Stimulated activated CD4-positive, alpha-beta T cell treated with anti-CD3 and anti-CD28 coated beads, Interleukin-4, amount 100 ng/mL, for 48 hours (primary cell): ENCODE data around the gene CHST11.

ENCODE experiments used
- DNase-seq, 2 donors: peaks; one replicate each; pipeline ENCODE4 v3.0.0-alpha.2; 2020; ENCODE audit warnings: low read depth in 2 of 2

The CHST11 gene

DNA sequence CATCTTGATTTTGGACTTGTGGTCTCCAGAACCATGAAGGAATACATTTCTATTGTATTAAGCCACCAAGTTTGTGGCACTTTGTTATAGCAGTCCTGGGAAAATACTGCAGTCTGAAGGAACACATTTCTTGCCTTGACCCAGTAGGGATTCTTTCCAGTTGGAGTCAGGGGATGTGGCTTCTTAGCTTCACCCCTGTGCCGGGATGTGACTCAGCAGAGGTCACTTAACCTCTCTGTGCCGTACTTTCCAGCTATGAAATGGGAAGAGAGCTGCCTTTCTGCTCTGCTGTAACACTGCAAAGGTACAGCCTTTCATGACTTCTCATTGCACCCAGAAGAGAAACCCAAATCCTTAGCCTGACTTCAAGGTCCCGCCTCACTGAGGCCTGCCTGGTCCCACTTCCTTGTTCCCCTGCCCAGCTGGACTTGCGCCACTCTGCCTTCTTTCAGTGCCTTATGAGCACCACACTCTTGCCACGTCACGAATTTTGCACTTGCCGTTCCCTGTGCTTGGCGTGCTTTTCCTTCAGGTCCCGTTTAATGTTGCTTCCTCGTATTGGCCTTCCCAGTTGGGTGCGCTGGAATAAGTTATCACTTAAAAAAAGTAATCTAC is 24.2 kb downstream of the CHST11 start:
- no peak for DNase-seq

DNA sequence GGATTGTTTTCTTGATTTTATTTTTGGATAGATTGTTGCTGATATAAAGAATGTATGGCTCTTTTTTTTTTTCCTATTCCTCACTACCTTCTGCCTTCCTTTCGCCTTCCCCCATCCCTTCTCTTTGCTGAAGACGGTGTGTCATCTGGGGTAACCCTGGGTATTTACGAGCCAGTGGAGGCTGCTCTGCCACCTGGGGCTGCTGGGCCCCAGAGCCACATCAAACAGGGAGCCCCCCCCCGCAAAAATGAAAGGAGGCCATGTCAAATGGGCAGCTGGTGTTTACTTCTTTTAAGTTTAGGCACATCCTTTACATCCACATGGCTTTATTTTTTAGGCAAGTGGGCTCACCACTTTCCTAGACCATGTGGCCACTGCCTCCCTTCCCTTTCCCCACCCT is 25.4 kb downstream of the CHST11 start:
- no peak for DNase-seq

DNA sequence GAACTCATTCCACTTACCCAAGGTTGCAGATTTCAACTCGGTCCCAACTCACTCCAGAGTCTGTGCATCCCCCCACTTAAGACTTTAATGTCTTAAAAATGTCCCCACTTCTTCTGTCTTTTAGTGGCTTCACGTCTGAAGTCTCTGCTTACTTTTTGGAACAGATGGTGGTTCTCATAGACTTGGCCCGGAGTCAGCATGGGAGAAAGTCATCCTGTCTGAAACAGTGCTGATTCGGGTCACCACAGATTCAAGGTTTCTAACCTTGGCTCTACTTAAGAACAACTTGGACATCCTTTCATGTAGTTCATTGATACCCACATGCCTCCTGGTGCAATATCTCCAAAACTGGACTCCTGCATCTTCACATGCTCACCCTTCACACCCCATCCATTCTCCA is 26.0 kb downstream of the CHST11 start:
- DNase-seq = no peak

DNA sequence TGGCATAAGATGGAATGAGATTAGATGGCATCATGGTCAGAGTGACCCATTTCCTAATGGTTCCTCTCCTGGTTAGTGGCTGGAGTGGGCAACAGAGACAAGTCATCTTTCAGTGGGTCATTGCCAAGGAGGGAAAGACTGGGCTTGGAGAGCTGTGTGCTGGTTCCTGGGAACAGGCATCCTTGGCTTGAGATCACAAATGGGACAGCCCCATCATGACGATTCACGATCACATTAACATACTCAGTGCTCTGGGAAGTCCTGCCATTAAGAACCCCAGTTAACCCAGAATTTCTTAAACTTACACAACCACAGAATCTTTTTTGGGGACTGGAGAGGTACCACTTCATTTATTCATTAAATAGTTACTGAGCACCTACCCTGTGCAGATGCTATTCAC is 27.3 kb downstream of the CHST11 start:
- no peak for DNase-seq

DNA sequence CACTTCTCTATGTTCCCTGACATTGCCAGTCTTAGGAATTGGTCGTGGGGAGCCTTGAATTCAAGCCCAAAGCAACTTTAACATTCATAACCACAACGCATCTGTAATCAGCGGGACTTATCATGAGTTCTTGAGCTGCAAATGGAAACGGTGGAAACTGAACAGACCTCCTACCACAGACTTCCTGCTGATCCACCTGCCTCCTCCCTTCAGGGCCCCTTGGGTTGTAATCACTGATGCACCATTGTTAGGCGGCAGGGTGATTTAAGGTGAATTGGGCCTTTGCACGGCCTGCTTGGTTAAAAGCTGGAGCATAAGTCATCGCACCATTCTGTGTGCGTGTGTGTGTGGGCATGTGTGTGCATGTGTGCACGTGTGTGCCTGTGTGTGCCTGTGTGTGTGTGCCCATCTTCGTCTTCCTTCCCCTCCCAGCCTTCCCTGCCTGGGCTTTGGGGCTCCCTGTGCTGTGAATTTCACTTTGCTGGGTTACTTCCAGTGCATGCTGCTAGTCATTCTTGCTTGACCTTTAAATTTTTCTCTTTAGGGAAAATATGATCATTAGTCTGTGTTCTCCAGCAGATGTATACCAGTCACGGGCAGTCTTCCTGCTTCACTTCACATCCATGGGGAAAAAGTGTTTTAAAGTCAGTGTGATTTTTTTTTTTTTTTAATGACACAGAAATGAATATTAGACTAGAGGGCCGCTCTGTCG is 29.1 kb downstream of the CHST11 start:
- DNase-seq = peak in 1 of 2 donors; percentile 26

DNA sequence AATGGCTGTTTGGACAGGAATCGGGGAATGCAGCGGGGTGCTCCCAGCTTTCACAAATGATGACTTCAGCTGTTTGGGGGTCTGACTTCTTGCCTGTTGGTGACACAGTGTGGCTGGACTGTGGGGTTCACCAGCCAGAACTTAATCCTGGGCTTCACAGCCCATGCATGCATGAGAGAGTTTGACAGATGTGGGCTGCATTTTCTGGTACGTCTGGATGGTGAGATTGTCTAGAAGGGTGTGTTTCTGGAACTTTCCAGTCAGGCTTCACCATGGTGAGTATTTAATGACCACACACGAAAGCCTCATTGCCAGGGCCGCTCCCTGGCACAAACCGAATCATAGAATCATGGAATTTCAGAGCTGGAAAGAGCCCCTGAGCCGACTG is 29.6 kb downstream of the CHST11 start:
- DNase-seq = no peak

DNA sequence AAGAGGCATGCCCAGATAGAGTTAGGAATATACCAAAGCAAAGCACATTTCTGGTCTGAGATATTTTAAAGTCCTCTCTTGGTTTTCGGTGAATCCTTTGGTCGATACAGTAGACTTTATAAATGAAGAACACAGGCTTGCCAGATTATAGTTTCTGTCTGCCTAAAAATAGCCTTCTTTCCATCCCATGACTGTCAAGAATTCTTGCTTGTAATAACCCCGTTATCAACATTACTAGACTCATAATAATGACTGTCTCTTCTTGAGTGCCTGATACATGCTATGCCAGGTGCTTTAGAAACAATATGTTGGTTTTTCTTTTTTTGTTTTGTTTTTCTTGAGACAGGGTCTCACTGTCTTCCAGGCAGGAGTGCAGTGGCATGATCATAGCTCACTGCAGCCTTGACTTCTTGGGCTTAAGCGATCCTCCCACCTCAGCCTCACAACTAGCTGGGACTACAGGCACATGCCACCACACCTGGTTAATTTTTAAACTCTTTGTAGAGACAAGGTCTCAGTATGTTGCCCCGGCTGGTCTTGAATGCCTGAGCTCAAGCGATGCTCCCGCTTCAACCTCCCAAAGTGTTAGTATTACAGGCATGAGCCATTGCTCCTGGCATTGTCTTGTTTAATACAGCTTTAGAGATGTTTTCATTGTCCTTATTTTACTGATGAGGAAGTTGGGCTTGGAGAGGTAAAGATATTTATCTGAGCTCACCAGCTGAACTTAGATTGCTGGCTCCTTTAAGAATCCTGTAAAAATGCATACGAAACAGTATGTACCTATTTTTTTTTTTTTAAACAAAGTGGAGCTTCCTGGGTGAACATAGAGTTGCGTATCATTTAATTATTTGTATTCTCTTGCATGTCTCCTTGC is 30.4 kb downstream of the CHST11 start:
- DNase-seq = no peak

DNA sequence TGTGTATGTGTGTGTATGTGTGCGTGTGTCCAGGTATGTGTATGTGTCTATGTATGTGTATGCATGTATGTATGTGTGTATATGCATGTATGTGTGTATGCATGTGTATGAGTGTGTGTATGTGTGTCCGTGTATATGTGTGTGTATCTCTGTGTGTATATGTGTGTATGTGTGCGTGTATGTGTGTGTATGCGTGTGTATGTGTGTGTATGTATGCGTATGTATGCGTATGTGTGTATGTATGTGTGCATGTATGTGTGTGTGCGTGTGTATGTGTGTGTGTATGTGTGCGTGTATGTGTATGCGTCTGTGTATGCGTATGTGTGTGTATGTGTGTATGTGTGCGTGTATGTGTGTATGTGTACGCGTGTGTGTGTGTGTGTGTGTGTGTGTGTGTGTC is 31.6 kb downstream of the CHST11 start:
- no peak for DNase-seq

DNA sequence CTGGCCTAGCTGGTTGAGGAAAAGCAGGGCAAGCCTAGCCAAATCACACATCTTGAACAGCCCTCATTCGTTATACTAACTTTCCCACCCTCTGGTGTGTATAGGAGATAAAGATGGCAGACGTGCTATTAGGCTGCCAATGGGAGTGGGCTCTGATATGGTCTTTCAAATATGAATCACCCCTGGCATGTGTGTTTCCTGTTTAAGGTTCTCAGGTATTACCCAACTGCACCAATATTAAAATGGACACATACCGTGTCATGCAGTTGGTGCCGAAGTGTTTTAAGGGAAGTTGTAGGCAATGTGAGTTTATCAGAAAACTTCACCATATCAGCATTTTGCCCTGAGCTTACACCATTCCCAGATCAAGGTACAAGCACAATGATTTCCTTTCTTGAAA is 33.4 kb downstream of the CHST11 start:
- DNase-seq = no peak

DNA sequence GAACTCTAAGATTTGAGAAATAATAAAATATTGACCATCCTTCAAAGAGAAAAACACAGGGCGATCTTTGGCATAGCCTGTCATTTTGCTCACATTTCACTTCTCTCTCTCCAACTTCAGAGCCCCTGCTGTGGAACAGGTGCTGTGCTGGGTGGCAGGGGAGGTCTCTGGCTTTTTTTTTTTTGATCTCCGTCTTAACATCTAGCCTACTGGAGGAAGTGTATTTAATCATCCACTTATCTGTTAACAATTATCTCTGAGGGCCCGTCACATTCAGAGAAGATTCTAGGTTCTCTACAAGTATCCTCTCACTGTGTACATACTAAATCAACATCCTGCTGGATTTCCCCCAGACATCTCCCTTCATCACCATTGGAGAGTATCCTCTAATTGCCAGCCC is 34.1 kb downstream of the CHST11 start:
- no peak for DNase-seq

DNA sequence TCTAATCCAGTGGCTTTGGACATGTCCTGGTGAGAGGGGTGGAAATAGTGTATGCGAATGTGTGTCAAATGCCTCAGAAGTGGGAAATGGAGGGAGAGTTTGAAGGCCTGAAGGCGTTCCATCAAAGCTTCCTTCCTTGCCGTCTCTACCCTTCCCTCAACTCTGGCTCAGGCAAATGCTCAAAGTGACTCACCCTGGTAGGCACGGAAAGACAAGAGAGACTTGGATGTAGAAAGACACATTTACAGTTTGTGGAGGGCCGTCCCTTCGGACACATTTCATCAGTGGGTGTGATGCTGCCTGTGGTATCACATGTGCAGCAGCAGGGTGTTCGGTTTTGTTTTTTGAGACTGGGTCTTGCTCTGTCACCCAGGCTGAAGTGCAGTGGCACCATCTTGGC is 36.7 kb downstream of the CHST11 start:
- DNase-seq = no peak

DNA sequence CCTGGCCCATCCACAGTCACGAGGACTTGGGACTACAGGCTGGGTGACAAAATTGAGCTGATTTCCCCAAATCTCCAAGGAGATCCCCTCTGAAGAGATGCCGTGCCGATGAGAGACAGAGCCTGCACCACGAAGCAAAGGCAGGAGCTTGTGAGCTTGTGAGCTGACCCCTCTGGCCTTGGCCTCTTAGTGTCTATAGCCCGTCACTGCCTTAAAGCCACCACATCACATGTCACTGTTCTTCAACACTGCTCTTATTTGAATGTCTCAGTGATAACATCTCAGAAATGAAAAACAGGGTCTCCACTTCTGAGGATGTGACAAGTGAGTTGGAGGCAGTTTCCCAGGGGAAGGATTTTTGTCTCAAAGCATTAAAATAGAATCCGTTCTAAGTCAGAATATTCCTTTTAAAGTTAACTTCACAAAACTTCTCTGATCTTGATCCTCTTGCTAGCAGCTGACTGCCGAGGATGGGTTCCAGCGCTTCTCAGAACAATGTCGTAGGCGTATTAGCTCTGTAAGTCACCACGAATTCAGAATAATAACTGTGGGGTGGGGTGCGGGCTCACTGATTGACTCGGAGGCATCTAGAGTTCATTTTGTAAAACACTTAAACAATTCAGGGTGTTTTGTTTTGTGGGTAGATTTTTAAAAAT is 37.5 kb downstream of the CHST11 start:
- DNase-seq = peak; percentile 51 to 81

DNA sequence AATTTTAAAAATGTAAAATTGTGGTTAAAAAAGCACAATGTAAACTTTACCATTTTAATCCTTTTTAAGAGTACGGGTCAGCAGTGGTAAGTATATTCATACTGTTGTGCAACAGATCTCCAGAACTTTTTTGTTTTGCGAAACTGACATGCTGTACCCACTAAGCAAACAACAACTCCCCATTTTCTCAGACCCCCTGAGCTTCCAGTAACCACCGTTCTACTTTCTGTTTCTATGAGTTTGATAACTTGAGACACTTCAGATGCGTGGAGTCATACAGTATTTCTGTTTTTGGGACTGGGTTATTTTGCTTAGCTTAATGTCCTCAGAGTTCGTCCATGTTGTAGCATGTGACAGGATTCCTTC is 38.0 kb downstream of the CHST11 start:
- DNase-seq = no peak

DNA sequence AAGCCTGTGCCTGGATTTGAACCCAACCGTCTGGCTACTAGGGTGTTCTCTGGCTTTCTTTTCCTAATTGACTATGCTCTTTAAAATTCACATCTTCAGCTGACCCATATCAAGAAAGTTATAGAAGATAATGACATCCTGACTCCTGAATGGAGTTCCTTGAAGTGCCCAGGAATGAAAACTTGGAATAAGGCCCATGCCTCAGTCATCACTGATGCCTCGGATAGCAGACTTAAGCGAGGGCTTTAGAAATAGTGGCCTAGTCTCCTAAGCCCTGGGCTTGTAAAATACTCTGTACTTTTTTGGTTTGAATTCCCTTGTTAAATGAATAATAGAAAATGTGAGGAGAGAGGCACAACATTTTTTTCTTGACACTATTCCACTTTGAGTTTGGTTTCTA is 39.0 kb downstream of the CHST11 start:
- DNase-seq = no peak

DNA sequence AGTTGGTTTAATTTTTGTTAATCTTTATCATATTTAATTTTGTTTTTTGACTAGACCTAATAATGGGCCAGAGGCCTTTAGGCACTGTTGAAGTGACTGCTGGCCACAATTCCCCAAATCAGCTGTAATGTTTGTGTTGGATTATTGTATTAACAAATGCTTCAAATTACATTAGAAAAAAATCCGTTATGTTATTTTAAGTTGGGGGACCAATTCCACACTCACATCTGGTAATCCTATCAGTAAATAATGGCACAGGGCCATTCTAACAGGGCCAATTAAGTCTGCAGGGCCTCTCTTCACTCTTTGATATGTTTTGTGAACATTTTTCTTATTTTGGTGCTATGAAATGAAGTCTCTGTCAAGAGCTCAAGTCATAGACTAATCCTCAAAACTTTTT is 39.6 kb downstream of the CHST11 start:
- no peak for DNase-seq

DNA sequence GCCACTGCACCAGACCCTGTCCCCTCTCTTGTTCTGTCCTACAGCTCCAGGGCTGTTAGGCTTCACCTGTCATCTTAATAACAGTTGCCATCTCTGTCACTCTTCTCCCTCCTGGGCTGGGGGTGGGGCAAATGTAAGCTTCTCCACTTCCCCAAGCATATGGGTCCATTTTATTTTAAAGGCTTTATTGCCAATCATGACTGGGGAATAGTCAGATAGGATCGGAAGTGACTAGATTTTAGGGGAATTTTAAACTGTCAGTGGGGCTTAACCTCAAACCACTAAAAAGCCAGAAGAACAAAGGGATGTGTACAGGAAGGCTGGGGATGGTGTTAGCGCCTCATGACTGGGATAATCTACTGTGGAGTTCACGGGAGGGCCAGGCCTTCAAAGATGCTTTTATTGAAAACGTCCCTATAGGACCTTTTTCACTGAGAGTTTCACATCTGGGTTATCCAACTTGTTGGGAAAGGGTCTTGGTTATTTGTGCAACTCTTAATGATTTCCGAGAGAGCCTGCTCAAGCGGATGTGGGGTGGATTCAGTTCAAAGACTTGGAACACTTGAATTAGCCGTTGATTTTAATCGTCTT is 41.6 kb downstream of the CHST11 start:
- DNase-seq = peak in 1 of 2 donors; percentile 25

DNA sequence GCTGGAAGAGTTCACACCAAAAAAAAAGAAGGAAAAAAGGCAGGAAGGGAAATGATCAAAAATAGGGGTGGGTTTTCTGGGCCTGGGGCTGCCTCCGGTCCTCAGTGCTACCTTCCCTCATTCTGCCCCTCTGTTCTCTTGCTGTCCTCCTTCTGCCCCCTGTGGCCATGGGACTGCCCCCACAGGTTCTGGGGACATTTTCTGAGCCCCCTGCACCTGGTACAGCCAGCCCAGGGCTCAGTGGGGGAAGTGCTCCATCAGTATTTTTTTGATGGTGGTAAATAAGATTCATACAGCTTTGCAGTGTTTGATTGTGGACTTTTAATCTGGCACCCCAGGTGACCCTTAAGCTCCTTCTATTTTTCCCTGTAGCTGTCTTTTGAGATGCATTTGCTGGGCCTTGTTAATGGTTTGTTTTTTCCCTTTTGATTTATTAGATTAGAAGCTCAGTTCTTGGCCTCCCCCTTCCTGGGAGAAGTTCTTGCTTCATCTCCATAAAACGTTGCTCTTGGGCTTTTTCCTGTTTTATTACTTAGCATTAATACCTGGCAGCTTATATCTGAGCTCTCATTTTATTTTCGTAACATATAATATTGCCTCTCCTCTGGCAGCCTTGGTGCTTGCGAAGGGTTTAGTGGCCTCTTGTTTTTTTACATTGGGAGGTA is 43.1 kb downstream of the CHST11 start:
- DNase-seq = no peak

DNA sequence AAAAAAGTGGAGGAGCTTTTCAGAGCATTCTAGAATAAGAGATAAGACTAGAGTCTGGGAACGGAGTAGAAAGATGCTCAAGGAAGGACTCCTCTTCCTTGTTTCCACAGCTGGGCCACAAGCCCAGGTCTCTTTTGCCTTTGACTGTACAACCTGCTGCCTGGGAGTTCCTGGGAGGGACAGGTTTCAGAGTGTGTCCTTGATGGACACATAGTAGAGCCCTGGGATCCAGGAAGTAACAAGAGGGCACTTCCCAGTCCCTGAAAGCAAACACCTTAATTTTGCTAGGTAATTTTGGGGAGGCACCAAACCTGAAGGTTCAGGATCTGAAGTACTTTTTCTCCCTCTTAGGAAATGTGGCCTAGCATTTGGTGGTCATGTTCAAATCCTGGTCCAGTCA is 44.4 kb downstream of the CHST11 start:
- no peak for DNase-seq

DNA sequence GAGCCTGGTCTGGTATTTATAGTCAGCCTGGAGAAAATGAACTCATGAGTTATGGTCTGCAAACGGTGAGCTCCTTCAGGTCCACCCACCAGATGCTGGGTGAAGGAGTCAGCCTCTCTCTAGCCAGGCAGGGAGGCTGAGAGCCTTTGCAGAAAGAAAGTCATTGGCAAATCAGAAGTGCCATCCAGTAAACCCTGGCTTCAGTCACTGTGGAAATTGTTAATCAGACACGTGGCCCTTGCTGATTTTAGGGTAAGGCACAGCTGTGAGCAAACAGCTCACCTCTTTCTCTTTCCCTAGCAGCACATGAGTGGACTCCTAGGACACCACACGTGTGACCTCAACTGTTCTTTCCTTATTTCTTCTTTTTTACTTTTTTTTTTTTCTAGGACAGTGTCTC is 44.9 kb downstream of the CHST11 start:
- DNase-seq = no peak

DNA sequence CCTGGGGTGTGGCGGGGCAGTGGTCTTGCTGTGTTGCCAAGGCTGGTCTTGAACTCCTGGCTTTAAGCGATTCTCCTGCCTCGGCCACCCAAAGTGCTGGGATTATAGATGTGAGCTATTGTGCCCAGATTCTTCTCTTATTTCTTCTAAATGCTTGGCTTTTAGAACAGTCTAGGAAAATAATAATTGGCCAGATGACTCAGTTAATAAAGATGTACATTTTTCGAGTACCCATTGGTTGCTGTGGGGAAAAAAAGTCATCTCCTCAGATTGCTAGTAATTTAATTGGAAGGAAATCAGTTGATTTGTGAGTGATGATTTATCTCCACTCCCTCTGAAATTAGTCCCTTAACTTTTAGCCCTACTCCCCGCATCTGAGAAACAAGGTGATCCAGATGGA is 45.5 kb downstream of the CHST11 start:
- DNase-seq = no peak

DNA sequence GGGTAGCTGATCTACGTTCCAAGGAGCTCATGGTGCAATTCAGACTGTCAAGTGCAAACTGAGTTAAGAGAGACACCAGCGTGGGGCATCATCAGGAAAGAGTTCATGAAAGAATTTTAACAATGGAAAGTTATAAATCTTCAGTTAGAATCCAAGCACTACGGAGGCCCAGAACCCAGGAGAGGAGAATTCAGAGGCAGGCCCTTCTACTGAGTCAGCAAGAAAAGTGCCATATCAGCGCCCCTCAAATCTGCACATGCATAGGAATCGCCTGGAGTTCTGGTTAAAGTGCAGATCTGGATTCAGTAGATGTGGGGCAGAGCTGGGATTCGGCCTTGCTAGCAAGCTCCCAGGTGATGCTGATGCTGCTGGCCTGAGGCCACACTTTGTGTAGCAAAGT is 45.9 kb downstream of the CHST11 start:
- no peak for DNase-seq

DNA sequence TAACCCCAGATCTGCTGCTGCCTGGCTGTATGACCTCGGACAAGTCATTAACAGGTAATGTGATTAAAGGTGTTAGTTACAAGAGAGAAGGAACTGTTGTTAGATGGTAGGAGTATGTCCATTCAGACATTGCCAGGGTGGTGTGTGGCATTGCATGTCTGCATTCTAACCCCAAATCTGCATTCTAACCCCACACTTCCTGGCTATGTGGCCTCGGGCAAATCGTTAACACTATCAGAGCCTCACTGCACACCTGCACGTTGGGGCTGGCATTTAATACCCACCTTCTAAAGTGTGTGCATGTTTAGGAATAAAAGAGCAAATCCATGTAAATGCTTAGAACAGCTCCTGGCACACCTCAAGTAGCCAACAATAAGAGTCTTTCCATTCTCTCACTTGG is 46.4 kb downstream of the CHST11 start:
- no peak for DNase-seq
